ES-I3 (cell line): ENCODE measurements around the gene GREM2.

Experiments
- H3K36me3 ChIP-seq: 2 replicates; pipeline ENCODE4 v1.6.1; 2013; ENCODE audit warnings: mild to moderate bottlenecking, low read length, control low read depth, moderate library complexity; ENCODE audit not compliant: insufficient read depth
- H3K4me1 ChIP-seq: 2 replicates; pipeline ENCODE4 v1.6.1; 2013; ENCODE audit warnings: mild to moderate bottlenecking, control low read depth, low read length; ENCODE audit not compliant: insufficient read depth
- H3K9ac ChIP-seq: 2 replicates; pipeline ENCODE4 v1.6.1; 2013; ENCODE audit warnings: low read depth, mild to moderate bottlenecking, low read length, moderate library complexity
- H3K9me3 ChIP-seq: 2 replicates; pipeline ENCODE4 v1.6.1; 2013; ENCODE audit warnings: mild to moderate bottlenecking, low read length, moderate library complexity; ENCODE audit not compliant: control insufficient read depth, insufficient read depth

GREM2 gene

GRCh38 chr1:240462277-240462676 lies 149.7 kb downstream of the GREM2 start:
- H3K36me3 ChIP-seq = no peaks in the 10 kb centered on the region

DNA sequence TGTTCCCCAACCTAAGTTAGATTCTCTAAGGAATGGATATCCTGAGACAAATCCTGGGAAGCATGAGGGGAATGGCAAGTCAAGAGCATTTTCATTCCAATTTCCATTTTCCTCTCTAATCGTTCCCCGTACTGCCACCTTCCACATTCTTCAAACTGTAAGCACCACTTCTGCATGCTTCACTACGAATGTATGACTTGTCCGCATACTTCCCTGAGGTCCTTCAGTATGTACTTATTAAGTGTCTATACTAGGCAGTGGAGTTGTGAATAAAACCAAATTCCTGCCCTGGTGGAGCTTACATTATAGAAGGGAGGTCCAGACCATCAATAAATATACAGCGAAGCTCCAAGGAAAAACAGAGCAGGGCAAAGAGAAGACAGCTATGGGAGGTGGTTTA lies 154.8 kb downstream of the GREM2 start:
- Histone ChIP-seq H3K4me1 (no peaks in the 10 kb centered on the region), H3K9ac (no peak overlapping the region), H3K9me3 (no peaks in the 10 kb centered on the region), H3K36me3 (no peaks in the 10 kb centered on the region)

More at GRCh38 chr1:240462277-240462676, 149.7 kb downstream of the GREM2 start:
- Histone ChIP-seq H3K9me3 (no peaks in the 10 kb centered on the region), H3K4me1 (no peaks in the 10 kb centered on the region), H3K9ac (no peak overlapping the region)

GRCh38 chr1:240455228-240455821 lies 156.6 kb downstream of the GREM2 start:
- Histone ChIP-seq H3K4me1 (no peaks in the 10 kb centered on the region), H3K9me3 (no peaks in the 10 kb centered on the region), H3K9ac (no peak overlapping the region), H3K36me3 (no peaks in the 10 kb centered on the region)

- Histone ChIP-seq H3K9me3 (no peaks in the 10 kb centered on the region), H3K36me3 (no peaks in the 10 kb centered on the region), H3K9ac (no peak overlapping the region), H3K4me1 (no peaks in the 10 kb centered on the region)
Observed at GRCh38 chr1:240445369-240445768, 166.6 kb downstream of the GREM2 start.

DNA sequence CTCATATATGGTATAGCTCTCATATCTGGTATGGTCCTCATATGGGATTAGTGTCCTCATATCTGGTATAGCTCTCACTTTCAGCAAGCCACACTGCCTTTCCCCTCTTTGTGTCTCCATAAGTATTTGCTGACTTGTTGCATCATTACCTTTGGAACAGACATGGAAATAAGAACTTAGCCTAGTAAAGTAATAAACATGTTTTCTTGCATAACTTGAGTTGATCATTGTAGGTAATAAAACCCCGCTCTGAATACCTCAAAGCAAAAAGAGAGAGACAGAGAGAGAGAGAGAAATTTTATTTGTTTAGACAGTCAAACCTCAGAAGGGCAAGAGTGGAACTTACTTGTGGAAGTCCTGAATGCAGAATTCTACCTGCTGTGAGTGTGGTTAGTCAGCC lies 170.3 kb downstream of the GREM2 start:
- H3K9ac ChIP-seq = no peak overlapping the region
- H3K9me3 ChIP-seq = no peaks in the 10 kb centered on the region
- H3K36me3 ChIP-seq = no peaks in the 10 kb centered on the region
- no peaks in the 10 kb centered on the region for H3K4me1 ChIP-seq
